Measurements from ENCODE around the gene DES.
A peak's percentile ranks its signal among the peaks of the same experiment; 100 is the strongest.

DES gene

GRCh38 chr2:219472629-219473187, 54.5 kb downstream of the DES start:
- H3K9me3 ChIP-seq (ENCODE audit: control extremely low read depth in 1 of 5, control insufficient read depth in 4 of 5, insufficient read depth in 2 of 5, low read depth in 1 of 5, low read length in 4 of 5), result no peaks in the 10 kb centered on the region
- H3K27me3 ChIP-seq (replicated peaks in 2 of 5; ENCODE audit: control insufficient read depth in 4 of 5, insufficient read depth in 5 of 5, low read length in 4 of 5), result peaks cover 0 to 6% (median 2%) of the 10 kb centered on the region in 5 experiments
- WGBS (ENCODE audit: insufficient coverage), result 98% methylated on average over 12 of the region's 12 CpGs
- ChIA-PET CTCF (interaction anchor here (1.4 to 60.5 kb wide), 7 partner anchors 10 to 52 kb away, joined by 3 to 1724 read pairs (median 7); partner anchors contain the start of genes ASIC4, CHPF and TMEM198), POLR2A (no interaction called here)
- no peaks in the 10 kb centered on the region for H3K36me3 ChIP-seq (ENCODE audit: control insufficient read depth in 4 of 4, insufficient read depth in 4 of 4, low read length in 3 of 4)
- H3K4me1 ChIP-seq (ENCODE audit: control extremely low read depth in 1 of 4, control insufficient read depth in 4 of 4, insufficient read depth in 4 of 4, low read length in 3 of 4), result peaks cover 0 to 2% (median 0%) of the 10 kb centered on the region in 4 experiments
- DNase-seq, result no peak
- H3K4me3 ChIP-seq (ENCODE audit: control insufficient read depth in 1 of 7, extremely low read depth in 1 of 7, insufficient read depth in 4 of 7, low read depth in 2 of 7, low read length in 6 of 7), result no peak overlapping the region
- H3K27ac ChIP-seq (ENCODE audit: insufficient read depth in 1 of 2, low read depth in 1 of 2, low read length in 2 of 2, poor library complexity in 1 of 2, severe bottlenecking in 2 of 2), result no peak overlapping the region

GRCh38 chr2:219473511-219473910, 55.3 kb downstream of the DES start:
- DNase-seq, result no peak
- 98% methylated on average over 16 of the region's 18 CpGs for WGBS (ENCODE audit: insufficient coverage)
- POLR2A ChIA-PET, result no interaction called here

GRCh38 chr2:219474285-219475060, 56.3 kb downstream of the DES start:
- DNase-seq, result no peak
- Histone ChIP-seq H3K36me3 (ENCODE audit: control insufficient read depth in 4 of 4, insufficient read depth in 4 of 4, low read length in 3 of 4) (no peaks in the 10 kb centered on the region), H3K27ac (ENCODE audit: insufficient read depth in 1 of 2, low read depth in 1 of 2, low read length in 2 of 2, poor library complexity in 1 of 2, severe bottlenecking in 2 of 2) (no peak overlapping the region), H3K27me3 (replicated peaks in 2 of 5; ENCODE audit: control insufficient read depth in 4 of 5, insufficient read depth in 5 of 5, low read length in 4 of 5) (peaks cover 0 to 10% (median 2%) of the 10 kb centered on the region in 5 experiments), H3K4me1 (ENCODE audit: control extremely low read depth in 1 of 4, control insufficient read depth in 4 of 4, insufficient read depth in 4 of 4, low read length in 3 of 4) (peaks cover 0 to 2% (median 0%) of the 10 kb centered on the region in 4 experiments), H3K9me3 (ENCODE audit: control extremely low read depth in 1 of 5, control insufficient read depth in 4 of 5, insufficient read depth in 2 of 5, low read depth in 1 of 5, low read length in 4 of 5) (no peaks in the 10 kb centered on the region), H3K4me3 (ENCODE audit: control insufficient read depth in 1 of 7, extremely low read depth in 1 of 7, insufficient read depth in 4 of 7, low read depth in 2 of 7, low read length in 6 of 7) (no peak overlapping the region)
- WGBS (ENCODE audit: insufficient coverage), result 94% methylated on average over 5 of the region's 11 CpGs
- ChIA-PET CTCF (interaction anchor here (0.6 to 60.5 kb wide), 12 partner anchors 10 to 799 kb away, joined by 3 to 1724 read pairs (median 3); partner anchors contain the start of genes ASIC4, CHPF, GMPPA and TMEM198), POLR2A (no interaction called here)

More at GRCh38 chr2:219473511-219473910, 55.3 kb downstream of the DES start:
- peaks cover 0 to 2% (median 0%) of the 10 kb centered on the region in 4 experiments for H3K4me1 ChIP-seq (ENCODE audit: control extremely low read depth in 1 of 4, control insufficient read depth in 4 of 4, insufficient read depth in 4 of 4, low read length in 3 of 4)
- H3K27me3 ChIP-seq (replicated peaks in 2 of 5; ENCODE audit: control insufficient read depth in 4 of 5, insufficient read depth in 5 of 5, low read length in 4 of 5), result peaks cover 0 to 10% (median 2%) of the 10 kb centered on the region in 5 experiments
- H3K36me3 ChIP-seq (ENCODE audit: control insufficient read depth in 4 of 4, insufficient read depth in 4 of 4, low read length in 3 of 4), result no peaks in the 10 kb centered on the region
- CTCF ChIA-PET, result interaction anchor here (1.2 to 60.5 kb wide), 8 partner anchors 9 to 51 kb away, joined by 3 to 1724 read pairs (median 6); partner anchors contain the start of genes ASIC4, CHPF and TMEM198
- H3K9me3 ChIP-seq (ENCODE audit: control extremely low read depth in 1 of 5, control insufficient read depth in 4 of 5, insufficient read depth in 2 of 5, low read depth in 1 of 5, low read length in 4 of 5), result no peaks in the 10 kb centered on the region
- no peak overlapping the region for H3K4me3 ChIP-seq (ENCODE audit: control insufficient read depth in 1 of 7, extremely low read depth in 1 of 7, insufficient read depth in 4 of 7, low read depth in 2 of 7, low read length in 6 of 7)
- no peak overlapping the region for H3K27ac ChIP-seq (ENCODE audit: insufficient read depth in 1 of 2, low read depth in 1 of 2, low read length in 2 of 2, poor library complexity in 1 of 2, severe bottlenecking in 2 of 2)

GRCh38 chr2:219475278-219475677, 57.1 kb downstream of the DES start:
- Histone ChIP-seq H3K27ac (ENCODE audit: insufficient read depth in 1 of 2, low read depth in 1 of 2, low read length in 2 of 2, poor library complexity in 1 of 2, severe bottlenecking in 2 of 2) (no peak overlapping the region), H3K4me1 (ENCODE audit: control extremely low read depth in 1 of 4, control insufficient read depth in 4 of 4, insufficient read depth in 4 of 4, low read length in 3 of 4) (peaks cover 0 to 2% (median 0%) of the 10 kb centered on the region in 4 experiments), H3K27me3 (replicated peaks in 2 of 5; ENCODE audit: control insufficient read depth in 4 of 5, insufficient read depth in 5 of 5, low read length in 4 of 5) (peaks cover 0 to 10% (median 3%) of the 10 kb centered on the region in 5 experiments), H3K4me3 (ENCODE audit: control insufficient read depth in 1 of 7, extremely low read depth in 1 of 7, insufficient read depth in 4 of 7, low read depth in 2 of 7, low read length in 6 of 7) (no peak overlapping the region), H3K36me3 (ENCODE audit: control insufficient read depth in 4 of 4, insufficient read depth in 4 of 4, low read length in 3 of 4) (no peaks in the 10 kb centered on the region), H3K9me3 (ENCODE audit: control extremely low read depth in 1 of 5, control insufficient read depth in 4 of 5, insufficient read depth in 2 of 5, low read depth in 1 of 5, low read length in 4 of 5) (no peaks in the 10 kb centered on the region)
- ChIA-PET POLR2A (no interaction called here), CTCF (interaction anchor here (0.6 to 60.5 kb wide), 18 partner anchors 8 to 799 kb away, joined by 3 to 1724 read pairs (median 4); partner anchors contain the start of genes ASIC4, CHPF, GMPPA and TMEM198)
- DNase-seq, result no peak
- 100% methylated on average over 1 of the region's 6 CpGs for WGBS (ENCODE audit: insufficient coverage)

GRCh38 chr2:219475697-219476651, 57.8 kb downstream of the DES start:
- no peaks in the 10 kb centered on the region for H3K36me3 ChIP-seq (ENCODE audit: control insufficient read depth in 4 of 4, insufficient read depth in 4 of 4, low read length in 3 of 4)
- DNase-seq, result peak; percentile 41 to 63 (median 59)
- ChIA-PET POLR2A (no interaction called here), CTCF (interaction anchor here (0.6 to 60.5 kb wide), 16 partner anchors 8 to 165 kb away, joined by 3 to 1724 read pairs (median 6); partner anchors contain the start of genes ASIC4, CHPF, GMPPA and TMEM198)
- H3K27me3 ChIP-seq (replicated peaks in 2 of 5; ENCODE audit: control insufficient read depth in 4 of 5, insufficient read depth in 5 of 5, low read length in 4 of 5), result peaks cover 0 to 17% (median 6%) of the 10 kb centered on the region in 5 experiments
- no peak overlapping the region for H3K27ac ChIP-seq (ENCODE audit: insufficient read depth in 1 of 2, low read depth in 1 of 2, low read length in 2 of 2, poor library complexity in 1 of 2, severe bottlenecking in 2 of 2)
- no peaks in the 10 kb centered on the region for H3K9me3 ChIP-seq (ENCODE audit: control extremely low read depth in 1 of 5, control insufficient read depth in 4 of 5, insufficient read depth in 2 of 5, low read depth in 1 of 5, low read length in 4 of 5)
- 0% methylated on average over 5 of the region's 14 CpGs for WGBS (ENCODE audit: insufficient coverage)
- H3K4me3 ChIP-seq (ENCODE audit: control insufficient read depth in 1 of 7, extremely low read depth in 1 of 7, insufficient read depth in 4 of 7, low read depth in 2 of 7, low read length in 6 of 7), result no peak overlapping the region
- H3K4me1 ChIP-seq (ENCODE audit: control extremely low read depth in 1 of 4, control insufficient read depth in 4 of 4, insufficient read depth in 4 of 4, low read length in 3 of 4), result peaks cover 0 to 2% (median 0%) of the 10 kb centered on the region in 4 experiments
